Measurements from ENCODE around the gene MACROD2.

- TF ChIP-seq CTCF (conservative IDR thresholded peaks at IDR 0.05; ENCODE audit: low read depth, low read length) (no peak), POLR2A (IDR thresholded peaks at IDR 0.05; ENCODE audit: low read depth, low read length) (no peak), SMC3 (IDR thresholded peaks at IDR 0.05; ENCODE audit: low read depth, low read length) (no peak), USF2 (IDR thresholded peaks at IDR 0.05; ENCODE audit: low read depth, low read length) (no peak), FOS (IDR thresholded peaks at IDR 0.05; ENCODE audit: low read depth, low read length) (no peak), RAD21 (IDR thresholded peaks at IDR 0.05; ENCODE audit: low read length) (no peak), ELK1 (IDR thresholded peaks at IDR 0.05; ENCODE audit: borderline replicate concordance, low read depth, low read length) (no peak), MAFK (IDR thresholded peaks at IDR 0.05; ENCODE audit: low read depth, low read length) (no peak), CEBPB (IDR thresholded peaks at IDR 0.05; ENCODE audit: low read depth, low read length) (no peak), RCOR1 (IDR thresholded peaks at IDR 0.05; ENCODE audit: insufficient replicate concordance, low read length) (no peak)
Observed at GRCh38 chr20:15859061-15859460, 1863.7 kb downstream of the MACROD2 start.

All from IMR-90 (cell line).